PC-9 (cell line): Measurements from ENCODE around the gene ZBTB7C. TPM values are rescaled to one million over a fixed set of nuclear protein-coding genes. Genes with fewer than 3 reads are reported as not detected.

Experiments used
- BruUV-seq: library from RNA; stranded (reverse); fragments of 400-500 nt; replicated peaks from 2 replicates; lab custom pipeline; 2021; lab: Mats Ljungman, UMichigan
- CTCF ChIA-PET: fragments of 300-600 bp; sonication (Branson Sonifier 250); formaldehyde crosslinking; loops from one replicate; lab custom pipeline; 2022; ENCODE audit warnings: antibody characterized with exemption; lab: Charles Lee
- POLR2A ChIA-PET: fragments of 300-600 bp; sonication (Branson Sonifier 250); formaldehyde crosslinking; loops from one replicate; lab custom pipeline; 2022; ENCODE audit warnings: antibody characterized with exemption; ENCODE audit not compliant: unreplicated experiment; lab: Charles Lee
- DNase-seq, 2 experiments: peaks; one replicate each; pipeline versions ENCODE4 v3.0.0 to v3.0.0-alpha.2; 2015 to 2022; ENCODE audit warnings: mixed read lengths in 1 of 2
- H2AFZ ChIP-seq: fragments of 200-600 bp; sonication (generic); 2 replicates; pipeline ENCODE4 v1.8.1; 2017; ENCODE audit warnings: antibody characterized with exemption
- H3F3A ChIP-seq: fragments of 200-600 bp; sonication (generic); 2 replicates; pipeline ENCODE4 v1.8.1; 2017; ENCODE audit warnings: antibody characterized with exemption, mild to moderate bottlenecking, low read depth; ENCODE audit not compliant: insufficient read depth
- H3K27ac ChIP-seq: fragments of 200-600 bp; sonication (generic); 2 replicates; pipeline ENCODE4 v1.6.1; 2016; ENCODE audit warnings: mixed run types
- H3K27me3 ChIP-seq: fragments of 200-600 bp; sonication (generic); 2 replicates; pipeline ENCODE4 v1.6.1; 2016; ENCODE audit warnings: low read depth, mixed run types; ENCODE audit not compliant: insufficient read depth
- H3K36me3 ChIP-seq: fragments of 200-600 bp; sonication (generic); 2 replicates; pipeline ENCODE4 v1.6.1; 2016; ENCODE audit warnings: low read depth, mixed run types
- H3K4me1 ChIP-seq: fragments of 200-600 bp; sonication (generic); replicated peaks from 2 replicates; pipeline ENCODE4 v1.6.1; 2016; ENCODE audit warnings: mixed run types; ENCODE audit not compliant: insufficient read depth
- H3K4me2 ChIP-seq: fragments of 200-600 bp; sonication (generic); 2 replicates; pipeline ENCODE4 v1.6.1; 2017; ENCODE audit warnings: mixed run types
- H3K4me3 ChIP-seq: fragments of 200-600 bp; sonication (generic); 2 replicates; pipeline ENCODE4 v1.6.1; 2016; ENCODE audit warnings: mixed run types
- H3K79me2 ChIP-seq: fragments of 200-600 bp; sonication (generic); 2 replicates; pipeline ENCODE4 v1.6.1; 2017; ENCODE audit warnings: low read depth, mixed run types
- H3K9me2 ChIP-seq: fragments of 200-600 bp; sonication (generic); 2 replicates; pipeline ENCODE4 v1.8.1; 2017; ENCODE audit warnings: mild to moderate bottlenecking; ENCODE audit not compliant: insufficient read depth
- H3K9me3 ChIP-seq: fragments of 200-600 bp; sonication (generic); 2 replicates; pipeline ENCODE4 v1.8.1; 2016; ENCODE audit warnings: low read depth; ENCODE audit not compliant: insufficient read depth
- H4K20me1 ChIP-seq: fragments of 200-600 bp; sonication (generic); 2 replicates; pipeline ENCODE4 v1.8.1; 2017; ENCODE audit not compliant: insufficient read depth
- CTCF ChIP-seq: fragments of 200-600 bp; sonication (generic); conservative IDR thresholded peaks from 2 replicates; pipeline ENCODE4 v1.6.1; 2017; ENCODE audit warnings: mixed run types, antibody characterized with exemption, mild to moderate bottlenecking, moderate library complexity
- EZH2 ChIP-seq: fragments of 200-600 bp; sonication (generic); IDR thresholded peaks from 2 replicates; pipeline ENCODE4 v1.8.0; 2017; ENCODE audit warnings: antibody characterized with exemption, low read depth
- intact Hi-C: fragments of 100-400 bp; cut with micrococcal nuclease; formaldehyde crosslinking; loops from one replicate; pipeline ENCODE4 v1.10.0; 2022; ENCODE audit not compliant: unreplicated experiment
- total RNA-seq: library from RNA; stranded (reverse); gene quantifications from 2 replicates; pipeline ENCODE4 v1.2.3, GENCODE V29; 2021

Gene ZBTB7C
- total RNA-seq, 1 experiment from 2014 or later = not detected

DNA sequence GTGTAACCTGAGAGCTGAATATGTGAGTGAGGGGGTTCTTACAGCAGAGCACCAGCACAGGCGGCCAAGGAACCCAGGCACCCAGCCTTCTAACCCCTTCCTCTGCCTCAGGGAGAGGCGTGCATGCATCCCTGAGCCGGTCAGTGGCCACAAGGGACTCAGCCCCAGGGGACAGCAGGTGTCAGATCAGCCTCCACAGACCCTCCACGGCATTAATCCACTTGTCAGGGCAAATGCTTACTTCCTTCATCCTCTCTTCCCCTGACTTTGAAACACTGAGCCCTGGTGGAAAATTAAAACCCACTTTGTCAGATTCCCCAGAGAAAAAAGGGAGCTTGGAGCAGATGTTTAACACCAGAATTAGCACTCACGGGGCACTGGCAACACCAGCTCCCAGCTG lies 418.2 kb downstream of the ZBTB7C start:
- TF ChIP-seq CTCF = no peak
- TF ChIP-seq EZH2 = no peak
- no TSS peak for BruUV-seq
- CTCF ChIA-PET = no interaction called here

GRCh38 chr18:47987388-47987699 lies 421.8 kb downstream of the ZBTB7C start:
- intact Hi-C loops = no loop called here
- CTCF ChIA-PET = no interaction called here
- no peaks in the 10 kb centered on the region for H4K20me1 ChIP-seq
- no peaks in the 10 kb centered on the region for H3K9me2 ChIP-seq
- no peak for TF ChIP-seq CTCF
- TF ChIP-seq EZH2 = no peak
- H3F3A ChIP-seq = no peaks in the 10 kb centered on the region
- no peaks in the 10 kb centered on the region for H3K9me3 ChIP-seq
- no peaks in the 10 kb centered on the region for H3K4me1 ChIP-seq
- BruUV-seq = no TSS peak
- H3K36me3 ChIP-seq = no peaks in the 10 kb centered on the region
- H3K27me3 ChIP-seq = no peaks in the 10 kb centered on the region
- H3K4me3 ChIP-seq = no peak overlapping the region
- no peak for DNase-seq
- POLR2A ChIA-PET = no interaction called here
- H2AFZ ChIP-seq = no peak overlapping the region
- no peaks in the 10 kb centered on the region for H3K79me2 ChIP-seq
- H3K27ac ChIP-seq = no peak overlapping the region
- H3K4me2 ChIP-seq = no peak overlapping the region

More for the DNA sequence above, 418.2 kb downstream of the ZBTB7C start:
- DNase-seq = no peak
- POLR2A ChIA-PET = no interaction called here
- no peaks in the 10 kb centered on the region for H3F3A ChIP-seq
- H3K79me2 ChIP-seq = no peaks in the 10 kb centered on the region
- no peak overlapping the region for H3K27ac ChIP-seq
- H4K20me1 ChIP-seq = no peaks in the 10 kb centered on the region
- no peak overlapping the region for H2AFZ ChIP-seq
- H3K27me3 ChIP-seq = no peaks in the 10 kb centered on the region
- H3K36me3 ChIP-seq = no peaks in the 10 kb centered on the region
- no peak overlapping the region for H3K4me3 ChIP-seq
- H3K9me2 ChIP-seq = no peaks in the 10 kb centered on the region
- no peaks in the 10 kb centered on the region for H3K9me3 ChIP-seq
- no peaks in the 10 kb centered on the region for H3K4me1 ChIP-seq
- intact Hi-C loops = no loop called here
- H3K4me2 ChIP-seq = no peak overlapping the region

- Histone ChIP-seq H3K9me2 (no peaks in the 10 kb centered on the region), H3K4me2 (no peak overlapping the region), H3K27me3 (no peaks in the 10 kb centered on the region), H3K9me3 (no peaks in the 10 kb centered on the region), H3F3A (no peaks in the 10 kb centered on the region), H3K4me1 (no peaks in the 10 kb centered on the region), H3K36me3 (no peaks in the 10 kb centered on the region), H3K4me3 (no peak overlapping the region), H3K79me2 (no peaks in the 10 kb centered on the region), H3K27ac (no peak overlapping the region), H2AFZ (no peak overlapping the region), H4K20me1 (no peaks in the 10 kb centered on the region)
- intact Hi-C loops = no loop called here
- no peak for DNase-seq
- BruUV-seq = no TSS peak
- TF ChIP-seq CTCF (no peak), EZH2 (no peak)
- ChIA-PET CTCF (interaction anchor here (0.6 kb wide), 1 partner anchor 1655 kb away, joined by 6 read pairs; no protein-coding TSS in a partner anchor), POLR2A (no interaction called here)
These were observed 422.4 kb downstream of the ZBTB7C start for GRCh38 chr18:47986620-47987387.
